Activated CD4-positive, alpha-beta T cell treated with anti-CD3 and anti-CD28 coated beads, Interleukin-2, amount 50 U/mL, for 48 hours (primary cell): ENCODE results near the gene WDR17.
"Not testable (repeated sequence)": the region's sequence is repeated elsewhere in the genome, so short reads cannot be mapped to it uniquely, and the experiment has no call there.

Experiments
- DNase-seq, 2 experiments: peaks; one replicate each; pipeline ENCODE4 v3.0.0-alpha.2; 2020

Gene WDR17

DNA sequence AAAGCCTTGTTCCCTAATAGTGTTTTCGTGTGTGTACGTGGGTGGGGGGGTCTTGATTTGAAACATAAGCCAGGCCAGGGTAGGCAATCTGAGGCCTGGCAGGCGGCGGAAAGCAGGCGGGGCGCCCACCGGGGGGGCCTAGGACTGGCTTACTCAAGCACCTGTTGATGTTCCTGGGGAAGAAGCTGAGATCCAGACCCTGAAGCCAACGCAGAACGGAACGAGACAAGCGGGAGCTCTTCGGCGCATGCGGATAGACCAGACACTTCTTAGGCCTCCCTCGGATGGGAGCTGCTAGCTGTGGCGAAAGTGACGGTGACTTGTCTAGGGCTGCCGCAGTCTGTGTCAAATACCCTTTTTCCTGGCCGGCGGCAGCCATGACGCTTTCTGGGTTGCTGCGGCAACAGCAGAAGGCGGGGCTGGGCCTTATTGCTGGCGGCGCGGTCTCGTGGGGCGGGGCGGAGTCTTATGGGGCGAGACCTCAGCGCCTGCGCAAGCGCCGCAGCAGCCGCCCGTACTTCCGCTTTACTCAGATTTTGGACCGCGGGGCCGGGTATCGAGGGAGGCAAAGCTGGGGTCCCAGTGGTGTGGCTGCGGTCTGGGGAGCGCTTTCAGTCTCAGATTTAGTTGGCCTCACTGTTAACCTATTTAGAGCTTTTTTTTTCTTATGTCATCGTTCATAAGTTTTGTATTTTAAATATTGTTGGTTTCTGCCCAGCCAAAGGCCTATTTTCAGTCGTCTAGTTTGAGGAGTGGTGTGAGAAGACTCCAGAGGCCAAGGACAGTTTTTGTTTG is 129.7 kb downstream of the WDR17 start, which contains the start of gene SPATA4:
TSS of gene SPATA4 (minus strand) at position 402 of the 795 bp plus-strand sequence. CDS start at position 379, 23 bp downstream.
- DNase-seq, result peak; percentile 92 to 95

DNA sequence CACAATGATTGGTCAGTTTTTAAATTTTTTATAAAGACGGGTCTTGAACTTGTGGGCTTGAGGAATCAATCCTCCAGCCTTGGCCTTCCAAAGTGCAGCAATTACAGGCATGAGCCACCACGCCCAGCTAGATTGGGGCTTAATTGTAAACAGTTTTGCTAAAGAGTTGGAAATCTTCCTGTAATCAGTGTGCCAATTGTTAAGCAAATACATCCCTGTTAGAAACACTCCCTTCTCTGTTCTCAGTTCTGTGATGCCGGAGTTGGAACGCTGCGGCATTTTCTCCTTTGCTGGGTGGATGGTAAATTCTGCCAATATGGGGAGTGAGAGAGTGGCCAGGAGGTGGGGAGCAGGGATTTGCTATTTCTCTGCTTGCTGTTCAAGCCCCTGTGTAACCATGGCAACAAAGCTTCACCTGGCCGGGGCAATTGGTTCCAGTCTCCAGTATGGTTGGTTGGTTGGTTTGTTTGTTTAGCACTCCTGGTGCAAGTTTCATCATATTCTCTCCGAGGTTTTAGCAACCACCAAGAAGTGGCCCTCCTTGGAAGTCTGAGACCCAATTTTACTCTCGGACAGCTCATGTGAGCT is 132.8 kb downstream of the WDR17 start:
- no peak for DNase-seq

DNA sequence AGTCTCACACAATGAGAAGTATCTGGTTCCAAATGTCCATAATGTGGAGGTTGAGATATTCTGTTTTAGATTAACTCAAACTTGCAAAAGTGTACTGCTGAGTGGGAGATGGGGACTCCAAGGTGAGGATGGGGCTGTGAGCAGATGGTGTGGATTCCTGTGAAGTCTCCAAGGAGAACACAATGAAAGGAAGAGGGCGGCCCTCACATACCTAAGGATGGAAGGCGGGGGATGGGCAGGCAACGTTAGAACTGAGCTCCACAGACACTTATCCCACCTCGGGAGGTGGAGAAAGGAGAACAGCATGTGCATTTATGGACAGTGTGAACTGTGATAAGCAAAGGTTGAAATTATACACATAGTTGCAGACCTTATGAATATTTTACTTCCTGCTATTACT is 139.7 kb downstream of the WDR17 start:
- DNase-seq, result no peak

DNA sequence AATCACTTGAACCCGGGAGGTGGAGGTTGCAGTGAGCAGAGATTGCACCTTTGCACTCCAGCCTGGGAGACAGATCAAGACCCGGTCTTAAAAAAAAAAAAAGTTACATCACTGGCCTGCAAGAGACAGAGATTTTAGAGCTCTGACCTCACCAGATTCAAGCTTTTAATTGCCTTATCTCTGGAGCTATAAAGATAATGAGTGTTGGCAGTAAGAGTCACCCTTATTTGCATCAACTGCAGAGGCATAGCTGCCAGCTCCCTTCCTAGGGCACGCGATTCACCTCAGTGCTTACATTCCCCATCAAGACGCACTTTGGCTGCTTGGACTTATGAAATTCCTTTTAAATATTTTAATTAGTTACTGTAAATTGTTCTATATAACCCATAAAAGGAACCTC is 142.2 kb downstream of the WDR17 start:
- DNase-seq, result no peak

DNA sequence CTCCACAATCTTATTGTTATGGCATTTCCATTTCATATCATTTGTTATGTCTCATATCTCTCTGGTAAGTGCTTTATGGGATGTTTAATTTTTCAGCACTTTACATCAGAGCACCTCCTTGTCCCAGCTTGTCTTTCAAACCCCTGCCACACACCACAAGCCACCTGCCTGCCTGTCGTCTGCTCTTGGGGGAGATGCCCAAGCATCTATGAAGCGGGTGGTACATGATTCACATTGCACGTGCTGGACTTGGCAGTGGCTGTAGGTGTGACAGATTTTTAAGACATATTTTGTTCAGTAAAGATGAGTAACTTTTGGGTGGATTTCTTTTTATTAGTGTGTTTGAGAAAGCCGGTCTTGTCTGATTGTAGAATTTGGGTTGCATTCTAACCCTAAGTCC is 143.9 kb downstream of the WDR17 start:
- DNase-seq, result no peak

DNA sequence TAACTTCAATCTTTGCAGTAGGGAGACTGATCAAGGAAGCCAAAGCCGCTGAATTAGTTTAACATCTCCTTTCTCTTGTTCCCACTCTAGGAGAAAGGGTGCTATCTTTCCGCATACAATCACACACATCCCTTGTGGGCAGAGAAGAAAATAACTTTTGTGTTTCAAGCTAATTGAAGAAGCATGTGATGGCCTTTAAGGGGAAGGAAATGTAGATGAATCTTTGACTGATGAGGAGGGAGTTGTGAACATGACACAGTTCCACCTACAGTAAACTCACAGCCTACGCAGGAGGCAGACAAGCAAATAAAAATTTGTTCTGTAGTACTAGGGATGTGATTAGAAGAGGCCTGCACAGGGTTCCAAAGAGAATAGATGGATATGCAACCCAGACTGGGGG is 144.5 kb downstream of the WDR17 start:
- no peak for DNase-seq

DNA sequence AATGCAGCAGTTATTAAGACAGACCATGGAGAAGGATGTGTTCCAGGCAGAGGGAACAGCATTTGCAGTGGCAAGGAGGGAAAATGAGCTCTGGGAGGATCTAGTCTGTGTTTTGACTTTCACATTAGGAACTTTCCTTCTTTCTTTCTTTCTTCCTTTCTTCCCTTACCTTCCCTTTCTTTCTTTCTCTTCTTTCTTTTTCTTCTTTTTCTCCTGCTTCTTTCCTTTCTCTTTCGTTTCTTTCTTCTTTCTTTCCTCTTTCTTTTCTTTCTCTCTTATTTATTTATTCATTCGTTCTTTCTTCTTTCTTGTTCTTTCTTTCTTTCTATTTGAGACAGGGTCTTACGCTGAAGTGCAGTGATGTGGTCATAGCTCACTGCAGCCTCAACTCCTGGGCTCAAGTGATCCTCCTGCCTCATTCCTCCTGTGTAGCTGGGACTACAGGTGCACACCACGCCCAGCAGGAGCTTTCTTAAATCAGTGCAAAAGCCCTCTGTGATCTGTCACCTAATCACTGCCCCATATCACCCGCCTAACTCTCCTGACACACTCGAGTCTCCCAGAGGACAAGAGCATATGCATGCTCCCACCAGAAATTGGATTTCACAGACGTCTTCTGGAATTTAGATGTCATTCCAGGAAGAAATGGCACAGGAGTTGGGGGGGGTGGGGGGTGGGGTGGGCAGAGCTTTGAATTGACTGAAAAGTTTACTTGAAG is 145.1 kb downstream of the WDR17 start:
- no peak for DNase-seq

DNA sequence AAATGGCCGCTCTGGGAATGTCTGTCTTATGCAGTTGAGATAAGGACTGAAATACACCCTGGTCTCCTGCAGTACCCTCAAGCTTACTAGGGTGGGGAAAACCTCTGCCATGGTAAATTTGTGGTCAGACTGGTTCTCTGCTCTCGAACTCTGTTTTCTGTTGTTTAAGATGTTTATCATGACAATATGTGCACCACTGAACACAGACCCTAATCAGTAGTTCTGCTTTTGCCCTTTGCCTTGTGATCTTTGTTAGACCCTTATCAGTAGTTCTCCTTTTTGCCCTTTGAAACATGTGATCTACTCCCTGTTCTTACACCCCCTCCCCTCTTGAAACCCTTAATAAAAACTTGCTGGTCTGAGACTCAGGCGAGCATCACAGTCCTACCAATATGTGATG is 146.7 kb downstream of the WDR17 start:
- DNase-seq, result not testable (repeated sequence)

DNA sequence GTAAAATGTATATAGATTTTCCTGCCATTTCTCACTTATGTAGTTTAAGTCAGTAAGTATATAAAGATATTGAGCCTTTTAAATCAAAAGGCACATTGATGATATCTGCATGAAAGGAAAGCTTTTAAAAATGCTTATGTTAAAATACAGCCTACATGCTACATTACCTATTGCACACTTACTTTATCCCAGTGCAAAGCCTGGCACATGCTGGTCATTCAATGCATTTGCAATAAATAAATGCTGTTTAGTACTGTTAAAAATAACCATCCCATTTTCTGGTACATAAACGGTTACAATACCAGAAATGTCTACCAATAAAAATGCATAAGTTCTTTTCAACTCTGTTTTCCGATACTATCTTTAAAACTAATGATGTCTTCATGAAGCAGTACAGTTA is 151.9 kb downstream of the WDR17 start:
- no peak for DNase-seq

DNA sequence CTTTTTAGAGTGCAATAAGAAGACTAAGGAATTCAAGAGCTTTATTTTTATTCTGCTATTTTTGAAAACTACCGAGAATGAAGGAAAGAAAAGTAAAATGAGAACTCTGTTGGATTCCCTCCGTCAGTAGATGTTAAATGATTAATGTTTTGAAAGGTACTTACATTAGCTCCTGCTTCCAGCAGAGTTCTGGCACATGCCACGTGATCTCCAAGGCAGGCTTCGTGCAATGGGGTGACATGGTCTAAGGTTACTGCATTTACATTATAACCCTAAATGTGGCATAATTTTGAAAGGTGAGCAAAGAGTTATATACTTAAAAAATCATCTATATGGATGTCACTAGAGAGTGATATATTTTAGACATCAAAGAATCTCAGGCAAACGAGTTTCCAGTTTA is 156.5 kb downstream of the WDR17 start:
- no peak for DNase-seq

DNA sequence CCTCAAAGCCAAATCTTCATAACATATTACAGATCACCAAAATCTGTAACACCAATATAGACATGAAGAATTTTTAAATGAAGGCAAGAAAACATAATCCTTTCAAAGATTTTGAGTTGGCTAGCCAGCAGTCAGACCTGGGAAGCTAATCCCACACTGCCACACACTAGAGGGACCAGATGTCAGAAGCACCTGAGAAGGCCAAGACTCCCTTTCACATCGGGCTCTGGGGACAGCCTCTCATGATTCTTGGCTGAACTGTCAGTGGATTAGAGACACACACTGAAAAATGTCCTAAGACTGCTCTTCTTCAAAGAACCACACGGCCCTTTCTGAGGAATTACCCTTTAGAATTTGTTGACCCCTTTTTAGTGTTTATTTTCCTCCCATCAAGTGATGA is 157.9 kb downstream of the WDR17 start:
- no peak for DNase-seq

DNA sequence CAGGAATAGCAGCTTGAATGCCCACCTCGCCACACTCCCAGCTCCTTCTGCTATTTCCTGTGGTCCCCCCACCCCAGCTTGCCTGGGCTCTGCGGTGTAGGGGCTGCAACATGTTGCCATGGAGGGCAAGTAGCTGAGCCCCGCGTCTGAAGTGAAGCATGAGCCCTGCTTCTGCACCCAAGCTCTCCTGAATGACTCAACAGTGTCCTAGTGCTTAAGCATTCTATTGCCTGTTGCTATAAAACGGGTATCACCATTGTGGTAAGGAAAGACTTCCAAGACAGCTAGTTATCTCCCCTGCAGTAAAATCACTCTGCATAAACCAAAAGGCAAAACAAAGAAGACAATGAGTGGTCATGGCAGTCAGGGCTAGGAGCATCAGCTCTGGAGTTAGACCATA is 161.1 kb downstream of the WDR17 start:
- no peak for DNase-seq

DNA sequence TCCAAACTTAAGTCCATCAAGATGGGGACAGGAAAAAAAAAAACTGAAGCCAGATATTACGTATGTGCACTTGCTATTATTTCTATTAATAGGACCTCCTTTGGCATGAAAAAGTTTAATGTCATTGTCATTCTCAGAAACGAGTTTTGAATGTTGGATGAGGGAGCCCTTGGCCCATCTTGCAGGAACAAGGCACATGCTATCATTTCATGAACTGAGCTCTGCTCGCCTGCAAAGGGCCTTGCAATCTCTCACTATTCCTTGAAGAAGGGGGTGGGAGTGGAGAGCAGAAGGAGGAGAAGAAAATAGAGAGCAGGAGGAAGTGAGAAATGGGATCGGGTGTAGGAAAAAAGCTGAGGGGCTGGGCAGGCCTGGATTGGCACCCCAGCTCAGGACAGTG is 164.0 kb downstream of the WDR17 start:
- DNase-seq, result no peak
